Natural killer cell treated with Interleukin-12 subunit alpha and Interleukin-12 subunit beta and Interleukin-15 and Interleukin-18, amount 100 ng/mL, for 72 hours (primary cell): Measurements from ENCODE around the gene UVRAG. TPM values are rescaled to one million over a fixed set of nuclear protein-coding genes. Genes with fewer than 3 reads are reported as not detected.

Source experiments
- ATAC-seq, 2 donors: fragments of 150-1000 bp; cut with Tn5 transposase in 1 of 2; sonication (Bioruptor Pico), chemical (Tn5 transposase) in 1 of 2; 2 replicates each; pipeline ENCODE4 v1.10.0; 2021
- DNase-seq: peaks from one replicate; pipeline ENCODE4 v3.0.0; 2022; ENCODE audit warnings: low spot score
- H3K27ac Mint-ChIP-seq, 2 donors: 1 replicate in 1 of 2; 2 replicates in 1 of 2; pipeline ENCODE4 v1.8.0; 2022; ENCODE audit warnings: mixed read lengths in 2 of 2, mild to moderate bottlenecking in 1 of 2, moderate library complexity in 1 of 2
- H3K27me3 Mint-ChIP-seq, 2 donors: 1 replicate in 1 of 2; 2 replicates in 1 of 2; pipeline ENCODE4 v1.8.0; 2022; ENCODE audit warnings: mixed read lengths in 2 of 2
- H3K36me3 Mint-ChIP-seq: one replicate; pipeline ENCODE4 v1.8.0; 2022; ENCODE audit warnings: mixed read lengths
- H3K4me1 Mint-ChIP-seq, 2 donors: 1 replicate in 1 of 2; 2 replicates in 1 of 2; pipeline ENCODE4 v1.8.0; 2022; ENCODE audit warnings: low read depth in 2 of 2, mixed read lengths in 2 of 2, mild to moderate bottlenecking in 1 of 2
- H3K4me3 Mint-ChIP-seq: one replicate; pipeline ENCODE4 v1.8.0; 2022; ENCODE audit warnings: mixed read lengths
- H3K9me3 Mint-ChIP-seq: 2 replicates; pipeline ENCODE4 v1.8.0; 2022; ENCODE audit warnings: mixed read lengths
- total RNA-seq, 2 donors: library from RNA; stranded (reverse); gene quantifications; one replicate each; pipeline ENCODE4 v1.2.3, GENCODE V29; 2022

The UVRAG gene
- total RNA-seq, 2 donors from 2014 or later, result 16.6 to 29.9 TPM

DNA sequence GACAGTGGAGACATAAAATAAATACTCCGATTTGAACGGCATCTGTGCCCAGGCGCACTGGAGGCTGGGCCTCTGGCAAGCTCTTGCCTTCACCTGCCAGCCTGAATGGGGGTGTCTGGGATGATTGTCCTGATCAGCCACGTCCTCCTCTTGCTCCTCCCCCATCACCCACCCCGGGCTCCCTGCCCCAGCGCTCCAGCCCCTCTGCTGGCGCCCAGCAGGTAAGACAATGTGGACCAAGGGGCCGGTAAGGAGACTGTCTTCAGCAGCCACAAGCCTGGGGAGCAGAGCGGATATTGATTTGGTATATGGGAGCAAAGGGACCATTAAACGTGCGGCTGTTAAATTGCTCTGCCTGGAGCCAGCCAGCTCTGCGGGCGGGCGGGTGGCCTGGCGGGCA, 366.4 kb downstream of the UVRAG start:
- DNase-seq (no peak), ATAC-seq (no peak)
- Mint-ChIP-seq H3K27me3 (no peaks in the 10 kb centered on the region), H3K9me3 (no peaks in the 10 kb centered on the region), H3K27ac (no peak overlapping the region), H3K4me1 (no peaks in the 10 kb centered on the region), H3K36me3 (no peaks in the 10 kb centered on the region), H3K4me3 (no peak overlapping the region)

DNA sequence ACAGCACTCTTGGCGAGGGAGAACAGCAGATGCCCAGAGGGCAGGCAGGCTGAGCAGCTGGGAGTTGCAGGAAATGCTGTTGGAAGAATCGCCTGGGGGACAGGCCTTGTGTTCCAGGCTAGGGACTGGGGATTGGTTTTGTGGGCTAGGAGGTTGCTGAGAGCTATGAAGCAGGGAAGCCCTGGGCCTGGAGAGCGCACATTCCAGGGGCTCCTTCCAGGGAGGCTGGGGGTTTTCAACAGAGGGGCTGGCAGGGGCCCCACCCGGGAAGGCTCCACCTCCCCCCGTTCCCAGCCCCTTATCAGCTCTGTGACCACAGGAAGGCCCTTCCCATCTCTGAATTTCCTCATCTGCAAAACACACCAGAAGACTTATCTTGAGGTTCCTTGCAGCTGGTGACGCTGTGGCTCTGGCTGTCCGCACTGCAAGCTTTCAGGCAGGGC, 369.6 kb downstream of the UVRAG start:
- DNase-seq, result no peak

DNA sequence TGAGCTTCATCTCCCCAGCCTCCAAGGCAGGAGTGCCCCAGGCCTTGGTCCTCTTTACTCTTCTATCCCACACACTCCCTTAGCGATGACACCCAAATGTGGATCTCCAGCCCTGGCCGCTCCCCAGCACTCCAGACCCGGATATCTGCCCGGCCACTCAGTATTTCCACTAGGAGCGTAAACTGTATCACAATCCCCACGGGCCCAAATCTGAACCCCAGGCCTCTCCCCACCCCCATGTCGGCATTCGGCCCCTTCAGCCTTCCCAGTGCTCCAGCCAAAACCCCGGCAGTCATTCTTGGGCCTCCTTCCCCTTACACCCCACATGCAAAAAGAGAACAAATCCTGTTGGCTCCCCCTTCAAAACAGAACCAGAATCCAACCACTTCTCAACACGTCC, 370.5 kb downstream of the UVRAG start:
- Mint-ChIP-seq H3K36me3 (no peaks in the 10 kb centered on the region), H3K4me1 (no peaks in the 10 kb centered on the region), H3K4me3 (no peak overlapping the region), H3K27me3 (no peaks in the 10 kb centered on the region), H3K9me3 (no peaks in the 10 kb centered on the region), H3K27ac (no peak overlapping the region)
- no peak for ATAC-seq
- DNase-seq, result no peak

More for the DNA sequence above, 369.6 kb downstream of the UVRAG start:
- no peak overlapping the region for H3K27ac Mint-ChIP-seq
- no peak for ATAC-seq
- H3K27me3 Mint-ChIP-seq, result no peaks in the 10 kb centered on the region
- H3K4me3 Mint-ChIP-seq, result no peak overlapping the region
- no peaks in the 10 kb centered on the region for H3K36me3 Mint-ChIP-seq
- no peaks in the 10 kb centered on the region for H3K9me3 Mint-ChIP-seq
- H3K4me1 Mint-ChIP-seq, result no peaks in the 10 kb centered on the region

DNA sequence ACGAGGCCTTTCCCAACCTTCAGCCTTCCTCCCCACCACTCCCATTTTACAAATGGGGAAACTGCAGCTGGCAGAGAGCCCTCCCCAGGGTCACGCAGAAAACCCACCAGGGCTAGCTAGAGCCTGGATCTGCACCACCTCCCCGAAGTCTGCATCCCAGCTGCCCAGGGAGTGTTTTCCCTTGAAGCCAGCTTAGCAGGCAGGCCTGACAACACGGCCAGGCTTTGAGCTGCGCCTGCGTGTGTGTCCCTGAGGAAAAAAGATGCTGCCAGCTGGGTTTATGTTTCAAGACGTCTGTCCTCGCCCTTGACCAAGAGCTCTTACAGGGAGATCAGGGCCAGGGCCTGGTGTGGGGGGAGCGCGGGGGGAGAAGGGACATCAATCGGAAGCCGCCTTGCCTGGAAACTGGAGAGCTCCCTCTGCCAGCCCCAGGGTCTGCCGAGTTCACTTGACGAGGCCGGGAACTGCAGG, 371.0 kb downstream of the UVRAG start:
- H3K4me1 Mint-ChIP-seq, result no peaks in the 10 kb centered on the region
- no peaks in the 10 kb centered on the region for H3K36me3 Mint-ChIP-seq
- ATAC-seq (no peak), DNase-seq (no peak)
- H3K27ac Mint-ChIP-seq, result no peak overlapping the region
- no peaks in the 10 kb centered on the region for H3K9me3 Mint-ChIP-seq
- no peaks in the 10 kb centered on the region for H3K27me3 Mint-ChIP-seq
- H3K4me3 Mint-ChIP-seq, result no peak overlapping the region

DNA sequence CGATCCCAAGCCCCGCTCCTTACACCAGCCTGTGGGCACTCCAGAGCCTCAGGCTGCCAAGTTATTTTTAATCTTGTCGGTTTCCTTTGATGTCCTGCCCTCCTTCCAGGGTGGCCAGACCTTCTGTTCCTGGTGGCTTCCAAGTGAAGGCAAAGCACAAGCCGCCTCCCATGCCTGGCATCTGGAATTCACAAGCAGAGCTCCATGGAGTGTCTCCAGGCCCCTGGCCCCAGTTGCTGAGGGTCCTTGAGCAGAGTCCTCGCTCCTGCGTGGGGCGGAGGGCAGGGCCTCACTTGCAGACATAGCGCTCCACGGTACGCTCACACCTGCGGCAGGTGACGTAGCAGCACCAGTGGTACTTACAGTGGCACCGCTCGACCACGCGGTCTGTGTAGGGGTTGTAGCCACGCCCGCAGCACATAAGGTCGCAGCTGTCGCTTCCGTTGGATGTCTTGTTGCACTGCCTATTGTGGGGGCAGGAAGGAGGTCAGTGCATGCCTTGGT, 371.8 kb downstream of the UVRAG start:
- no peaks in the 10 kb centered on the region for H3K27me3 Mint-ChIP-seq
- no peak overlapping the region for H3K27ac Mint-ChIP-seq
- no peaks in the 10 kb centered on the region for H3K4me1 Mint-ChIP-seq
- DNase-seq, result no peak
- H3K4me3 Mint-ChIP-seq, result no peak overlapping the region
- no peak for ATAC-seq
- H3K36me3 Mint-ChIP-seq, result no peaks in the 10 kb centered on the region
- no peaks in the 10 kb centered on the region for H3K9me3 Mint-ChIP-seq

DNA sequence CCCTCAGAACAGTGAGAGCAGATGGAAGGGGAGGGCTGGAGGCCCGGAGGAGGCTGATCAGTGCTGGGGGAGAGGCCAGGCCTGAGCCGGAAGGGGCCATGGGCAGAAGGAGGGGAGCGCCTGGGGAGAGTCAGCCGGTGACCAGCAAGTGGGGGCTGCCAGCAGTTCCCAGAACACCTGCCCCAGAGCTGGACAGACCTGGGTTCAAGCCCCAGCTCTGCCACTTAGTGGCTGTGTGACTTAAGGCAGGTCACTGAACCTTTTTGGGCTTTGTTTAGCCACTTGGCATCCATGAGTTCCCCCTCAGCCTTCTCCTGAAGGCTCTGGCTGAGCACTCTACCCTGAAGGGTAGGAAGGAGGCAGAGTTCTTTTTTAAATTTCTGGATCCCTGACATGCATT, 373.9 kb downstream of the UVRAG start:
- Mint-ChIP-seq H3K4me3 (no peak overlapping the region), H3K27me3 (no peaks in the 10 kb centered on the region), H3K4me1 (no peaks in the 10 kb centered on the region), H3K36me3 (no peaks in the 10 kb centered on the region), H3K27ac (no peak overlapping the region), H3K9me3 (no peaks in the 10 kb centered on the region)
- no peak for ATAC-seq
- no peak for DNase-seq

DNA sequence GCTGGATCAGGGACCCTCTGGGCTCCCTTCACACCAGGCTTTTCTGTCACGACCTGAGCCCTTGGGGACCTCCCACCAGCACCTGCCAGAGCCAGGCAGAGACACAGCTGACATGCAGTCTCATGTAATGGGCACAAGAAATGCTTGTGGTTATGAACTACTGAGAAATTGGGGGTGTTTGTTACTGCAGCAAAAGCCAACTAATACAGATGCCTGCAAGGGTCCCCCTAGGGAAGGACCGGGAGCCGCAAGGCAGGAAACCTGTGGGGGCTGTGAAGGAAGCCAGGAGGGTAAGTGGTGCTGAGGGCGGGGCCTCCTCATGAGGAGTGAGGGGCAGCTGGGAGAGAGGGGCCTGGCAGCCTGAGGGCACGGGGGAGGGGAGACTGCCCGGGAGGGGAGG, 374.7 kb downstream of the UVRAG start:
- H3K4me1 Mint-ChIP-seq, result no peaks in the 10 kb centered on the region
- no peaks in the 10 kb centered on the region for H3K36me3 Mint-ChIP-seq
- H3K27me3 Mint-ChIP-seq, result no peaks in the 10 kb centered on the region

DNA sequence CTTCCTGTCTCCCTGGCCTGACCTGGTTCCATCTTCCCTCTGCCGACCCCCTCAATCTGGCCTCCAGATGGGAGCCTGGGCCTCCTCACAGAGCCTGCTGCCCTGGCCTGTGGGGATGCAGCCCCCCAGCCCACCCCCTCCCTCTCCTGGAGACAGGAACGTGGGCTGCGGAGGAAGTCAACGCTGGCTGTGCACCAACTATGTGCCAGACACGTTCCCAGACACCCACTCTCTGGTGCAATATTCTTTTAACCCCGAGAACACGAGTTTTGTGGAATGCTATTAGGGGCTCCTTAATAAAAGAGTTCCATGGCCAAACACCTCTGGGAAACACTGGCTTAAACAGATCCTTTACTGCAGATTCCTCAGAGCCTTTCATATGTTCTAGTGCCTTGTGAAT, 375.4 kb downstream of the UVRAG start:
- Mint-ChIP-seq H3K4me1 (no peaks in the 10 kb centered on the region), H3K27me3 (no peaks in the 10 kb centered on the region), H3K36me3 (no peaks in the 10 kb centered on the region), H3K9me3 (no peaks in the 10 kb centered on the region), H3K4me3 (no peak overlapping the region), H3K27ac (no peak overlapping the region)
- no peak for DNase-seq
- ATAC-seq, result no peak

More for the DNA sequence above, 374.7 kb downstream of the UVRAG start:
- Mint-ChIP-seq H3K9me3 (no peaks in the 10 kb centered on the region), H3K4me3 (no peak overlapping the region), H3K27ac (no peak overlapping the region)
- DNase-seq (no peak), ATAC-seq (no peak)

Other genes with a start within 250 kb of the UVRAG start
- under 1 TPM in 1 of 2 donors, not detected in 1; 0.14 TPM for gene MAP6, start 146.2 kb upstream of the UVRAG start, total RNA-seq
- not detected for gene MOGAT2, start 97.4 kb upstream of the UVRAG start, total RNA-seq
- gene DGAT2, start 46.4 kb upstream of the UVRAG start, total RNA-seq, result 1 to 10 TPM in 1 of 2 donors, under 1 TPM in 1; 1.00 to 3.1 TPM